BJ (cell line): ENCODE data around the gene TRIM24. TPM values are rescaled to one million over a fixed set of nuclear protein-coding genes. Genes with fewer than 3 reads are reported as not detected.

Experiments
- CTCF ChIA-PET: fragments of 350-600 bp; formaldehyde crosslinking; extraction: SDS; loops from one replicate; lab custom pipeline; 2021; ENCODE audit warnings: antibody characterized with exemption, inconsistent platforms; lab: Yijun Ruan, JAX
- POLR2A ChIA-PET: fragments of 300-600 bp; sonication (Branson Sonifier 250); formaldehyde crosslinking; extraction: SDS; loops from one replicate; lab custom pipeline; 2021; ENCODE audit warnings: antibody characterized with exemption; lab: Charles Lee
- DNase-seq: peaks from one replicate; pipeline ENCODE4 v3.0.0-alpha.2; 2011; ENCODE audit warnings: low read depth
- H3K27me3 ChIP-seq: 2 replicates; pipeline ENCODE4 v1.6.0; 2011; ENCODE audit warnings: low read length; ENCODE audit not compliant: control insufficient read depth, insufficient read depth
- H3K36me3 ChIP-seq: 2 replicates; pipeline ENCODE4 v1.5.1; 2011; ENCODE audit warnings: low read length; ENCODE audit not compliant: control insufficient read depth, insufficient read depth
- H3K4me3 ChIP-seq: 2 replicates; pipeline ENCODE4 v1.5.1; 2011; ENCODE audit warnings: low read depth, mild to moderate bottlenecking, control low read depth, low read length
- polyA plus RNA-seq: library from polyadenylated mRNA; depleted of rRNA; stranded (reverse); fragments of >200 nt; gene quantifications from 2 replicates; pipeline ENCODE4 v1.2.3, GENCODE V29; 2011
- TF ChIP-seq, protein P1 (sequence below): IDR thresholded peaks from 2 replicates; pipeline ENCODE4 v1.5.1; 2011; ENCODE audit warnings: low read depth, mild to moderate bottlenecking, control low read depth, inconsistent platforms, low read length, moderate library complexity; ENCODE audit not compliant: insufficient read depth

TRIM24 gene
- polyA plus RNA-seq, 1 experiment: 4.2 TPM

- ChIA-PET CTCF (interaction anchor here (1.0 kb wide), 1 partner anchor 8 kb away, joined by 3 read pairs; no protein-coding TSS in a partner anchor), POLR2A (no interaction called here)
- Histone ChIP-seq H3K4me3 (no peak overlapping the region), H3K27me3 (no peaks in the 10 kb centered on the region), H3K36me3 (no peaks in the 10 kb centered on the region)
- no peak for DNase-seq
- TF ChIP-seq, protein P1, sequence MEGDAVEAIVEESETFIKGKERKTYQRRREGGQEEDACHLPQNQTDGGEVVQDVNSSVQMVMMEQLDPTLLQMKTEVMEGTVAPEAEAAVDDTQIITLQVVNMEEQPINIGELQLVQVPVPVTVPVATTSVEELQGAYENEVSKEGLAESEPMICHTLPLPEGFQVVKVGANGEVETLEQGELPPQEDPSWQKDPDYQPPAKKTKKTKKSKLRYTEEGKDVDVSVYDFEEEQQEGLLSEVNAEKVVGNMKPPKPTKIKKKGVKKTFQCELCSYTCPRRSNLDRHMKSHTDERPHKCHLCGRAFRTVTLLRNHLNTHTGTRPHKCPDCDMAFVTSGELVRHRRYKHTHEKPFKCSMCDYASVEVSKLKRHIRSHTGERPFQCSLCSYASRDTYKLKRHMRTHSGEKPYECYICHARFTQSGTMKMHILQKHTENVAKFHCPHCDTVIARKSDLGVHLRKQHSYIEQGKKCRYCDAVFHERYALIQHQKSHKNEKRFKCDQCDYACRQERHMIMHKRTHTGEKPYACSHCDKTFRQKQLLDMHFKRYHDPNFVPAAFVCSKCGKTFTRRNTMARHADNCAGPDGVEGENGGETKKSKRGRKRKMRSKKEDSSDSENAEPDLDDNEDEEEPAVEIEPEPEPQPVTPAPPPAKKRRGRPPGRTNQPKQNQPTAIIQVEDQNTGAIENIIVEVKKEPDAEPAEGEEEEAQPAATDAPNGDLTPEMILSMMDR: no peak
These were observed 10.5 kb downstream of the TRIM24 start for GRCh38 chr7:138470391-138471157.

DNA sequence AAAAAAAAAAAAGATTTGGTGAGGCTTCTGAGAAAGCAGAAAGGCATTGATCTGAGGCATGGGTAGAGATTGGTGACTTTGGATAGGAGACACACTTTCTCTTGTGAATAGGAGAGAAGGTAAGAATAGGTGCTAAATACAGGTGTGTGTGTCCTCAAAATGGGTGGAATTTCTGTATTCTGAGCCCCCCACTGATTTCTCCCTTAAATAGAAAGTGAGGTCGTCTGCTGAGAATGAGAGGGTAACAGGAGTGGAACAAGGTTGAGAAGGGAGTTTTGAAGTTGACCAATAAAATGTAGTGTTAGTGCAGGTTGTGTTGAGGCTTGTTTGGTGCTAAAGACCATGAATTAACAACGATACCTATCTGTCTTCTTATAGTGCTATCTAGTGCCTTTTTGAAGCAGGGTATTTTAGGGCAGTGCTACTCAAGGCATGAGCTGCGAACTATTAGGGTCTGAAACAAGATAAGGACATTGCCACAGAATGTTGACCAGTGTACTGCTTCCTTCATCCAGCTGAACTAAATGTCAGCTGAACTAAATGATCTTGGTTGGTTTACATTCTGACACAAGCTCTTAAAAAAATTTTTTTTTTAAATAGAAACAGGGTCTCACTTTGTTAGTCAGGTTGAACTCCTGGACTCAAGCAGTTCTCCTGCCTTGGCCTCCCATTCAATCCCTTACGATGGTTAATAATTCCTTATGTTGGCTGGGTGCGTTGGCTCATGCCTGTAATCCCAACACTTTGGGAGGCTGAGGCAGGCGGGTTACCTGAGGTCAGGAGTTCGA is 12.4 kb downstream of the TRIM24 start:
- no peak overlapping the region for H3K4me3 ChIP-seq
- no peaks in the 10 kb centered on the region for H3K27me3 ChIP-seq
- CTCF ChIA-PET: interaction anchor here (1.0 kb wide), 1 partner anchor 21 kb away, joined by 3 read pairs; no protein-coding TSS in a partner anchor
- no peaks in the 10 kb centered on the region for H3K36me3 ChIP-seq
- POLR2A ChIA-PET: no interaction called here
- TF ChIP-seq, protein P1: no peak
- no peak for DNase-seq

GRCh38 chr7:138475377-138475776 is 15.3 kb downstream of the TRIM24 start:
- CTCF ChIA-PET: no interaction called here

GRCh38 chr7:138477081-138477578 is 17.1 kb downstream of the TRIM24 start:
- POLR2A ChIA-PET: no interaction called here
- no peak overlapping the region for H3K4me3 ChIP-seq
- no peaks in the 10 kb centered on the region for H3K36me3 ChIP-seq
- TF ChIP-seq, protein P1: no peak
- DNase-seq: no peak
- CTCF ChIA-PET: no interaction called here
- H3K27me3 ChIP-seq: no peaks in the 10 kb centered on the region

More at GRCh38 chr7:138475377-138475776, 15.3 kb downstream of the TRIM24 start:
- TF ChIP-seq, protein P1: no peak
- DNase-seq: no peak
- Histone ChIP-seq H3K27me3 (no peaks in the 10 kb centered on the region), H3K4me3 (no peak overlapping the region), H3K36me3 (no peaks in the 10 kb centered on the region)
- POLR2A ChIA-PET: no interaction called here

GRCh38 chr7:138477581-138477980 is 17.5 kb downstream of the TRIM24 start:
- Histone ChIP-seq H3K27me3 (no peaks in the 10 kb centered on the region), H3K36me3 (no peaks in the 10 kb centered on the region), H3K4me3 (no peak overlapping the region)
- ChIA-PET CTCF (no interaction called here), POLR2A (no interaction called here)
- TF ChIP-seq, protein P1: no peak
- DNase-seq: no peak
